Measurements from ENCODE around the gene IGLL1. TPM values are rescaled to one million over a fixed set of nuclear protein-coding genes. Genes with fewer than 3 reads are reported as not detected.

IGLL1 gene
- total RNA-seq, 5 donors from 2014 or later (not counting 1 experiment from before 2014, with no cell fraction given) = 0.30 to 0.64 TPM; not detected in 3

DNA sequence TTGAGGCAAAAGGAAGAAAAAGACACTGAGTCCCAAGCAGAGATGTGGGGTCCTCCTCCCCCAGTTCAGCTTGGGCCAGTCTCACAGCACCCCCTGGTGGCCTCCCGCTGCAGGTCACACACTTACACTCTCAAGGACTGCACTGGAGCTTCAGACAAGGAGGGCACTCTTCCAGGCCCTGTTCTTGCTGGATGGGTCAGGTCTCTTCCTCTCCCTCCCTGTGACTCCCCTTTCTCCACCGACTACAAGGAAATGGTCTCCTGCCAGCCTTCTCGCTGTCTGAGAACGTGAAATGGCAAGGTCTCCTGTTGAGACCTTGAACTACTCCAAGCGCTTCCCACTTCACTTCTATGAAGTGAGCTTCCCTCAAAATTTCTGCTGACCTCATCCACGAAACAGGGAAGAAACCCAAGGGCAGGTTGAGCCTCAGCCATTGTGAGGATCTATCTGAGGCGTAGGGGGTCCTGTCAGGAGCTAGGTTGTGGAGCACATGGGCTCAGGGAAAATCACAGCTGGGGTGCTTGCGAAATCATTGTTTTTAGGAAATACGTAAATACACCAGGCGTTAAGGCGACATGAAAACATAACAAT, 11.2 kb upstream of the IGLL1 start:
- ATAC-seq (replicated peaks in 1 of 4) (peak; percentile 50 to 61 (median 54)), DNase-seq (peak in 33 of 35 experiments; percentile 13 to 68 (median 44))
- POLR2A ChIA-PET = no interaction called here
- Histone ChIP-seq H3K4me3 (ENCODE audit: control insufficient read depth in 1 of 2, extremely low read depth in 1 of 2, low read length in 1 of 2) (no peak overlapping the region), H3K9me3 (no peaks in the 10 kb centered on the region), H3K27me3 (replicated peaks in 1 of 2; ENCODE audit: control insufficient read depth in 2 of 2, extremely low read depth in 1 of 2, insufficient read depth in 2 of 2, low read length in 1 of 2) (peaks cover 0 to 14% of the 10 kb centered on the region in 2 experiments), H3K27ac (ENCODE audit: low read length) (no peak overlapping the region), H3K4me1 (ENCODE audit: control insufficient read depth in 1 of 2, extremely low read depth in 1 of 2, insufficient read depth in 2 of 2, low read length in 2 of 2) (no peaks in the 10 kb centered on the region), H3K36me3 (ENCODE audit: control insufficient read depth in 2 of 2, extremely low read depth in 1 of 2, insufficient read depth in 1 of 2, low read length in 1 of 2) (no peaks in the 10 kb centered on the region)
- peaks cover 0 to 12% of the 10 kb centered on the region in 2 donors for H3K27me3 Mint-ChIP-seq
- no peak overlapping the region for H3K4me3 Mint-ChIP-seq
- peaks cover 0 to 4% (median 0%) of the 10 kb centered on the region in 3 donors for H3K9me3 Mint-ChIP-seq
- WGBS (ENCODE audit: insufficient coverage) = 47% methylated on average over 6 of the region's 11 CpGs
- CTCF ChIA-PET = no interaction called here
- H3K36me3 Mint-ChIP-seq = no peaks in the 10 kb centered on the region
- no peak overlapping the region for H3K27ac Mint-ChIP-seq
- no peaks in the 10 kb centered on the region for H3K4me1 Mint-ChIP-seq

DNA sequence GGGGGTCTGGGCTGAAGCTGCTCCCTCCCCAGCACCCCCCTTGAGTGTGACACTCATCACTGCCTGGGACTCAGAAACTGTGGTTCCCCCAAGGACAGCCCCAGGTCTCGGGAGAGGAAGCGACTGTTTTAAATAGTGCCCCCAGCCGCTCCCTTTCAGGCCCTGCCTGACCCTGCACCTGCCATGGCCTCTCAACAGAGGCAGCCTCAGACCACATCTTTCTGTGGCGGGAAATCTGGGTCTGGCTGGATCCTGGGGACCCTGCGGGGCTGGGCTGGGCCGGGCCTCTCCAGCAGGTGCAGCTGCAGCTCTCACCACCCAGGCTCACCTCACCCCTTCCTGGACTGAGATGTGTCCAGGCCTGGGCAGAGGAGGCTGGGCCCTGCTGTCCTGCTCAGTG, 3.7 kb upstream of the IGLL1 start:
- Mint-ChIP-seq H3K27ac (no peak overlapping the region), H3K4me1 (peaks cover 0 to 4% (median 0%) of the 10 kb centered on the region in 3 donors), H3K9me3 (no peaks in the 10 kb centered on the region), H3K36me3 (no peaks in the 10 kb centered on the region), H3K27me3 (peaks cover 15 to 38% of the 10 kb centered on the region in 2 donors), H3K4me3 (no peak overlapping the region)
- Histone ChIP-seq H3K27me3 (replicated peaks in 1 of 2; ENCODE audit: control insufficient read depth in 2 of 2, extremely low read depth in 1 of 2, insufficient read depth in 2 of 2, low read length in 1 of 2) (peaks cover 0 to 28% of the 10 kb centered on the region in 2 experiments), H3K9me3 (no peaks in the 10 kb centered on the region), H3K4me3 (ENCODE audit: control insufficient read depth in 1 of 2, extremely low read depth in 1 of 2, low read length in 1 of 2) (no peak overlapping the region), H3K27ac (ENCODE audit: low read length) (no peak overlapping the region), H3K4me1 (ENCODE audit: control insufficient read depth in 1 of 2, extremely low read depth in 1 of 2, insufficient read depth in 2 of 2, low read length in 2 of 2) (no peaks in the 10 kb centered on the region), H3K36me3 (ENCODE audit: control insufficient read depth in 2 of 2, extremely low read depth in 1 of 2, insufficient read depth in 1 of 2, low read length in 1 of 2) (no peaks in the 10 kb centered on the region)
- ChIA-PET POLR2A (no interaction called here), CTCF (no interaction called here)
- ATAC-seq (replicated peaks in 1 of 4) (no peak), DNase-seq (no peak)
- 35% methylated on average over 6 of the region's 6 CpGs for WGBS (ENCODE audit: insufficient coverage)

DNA sequence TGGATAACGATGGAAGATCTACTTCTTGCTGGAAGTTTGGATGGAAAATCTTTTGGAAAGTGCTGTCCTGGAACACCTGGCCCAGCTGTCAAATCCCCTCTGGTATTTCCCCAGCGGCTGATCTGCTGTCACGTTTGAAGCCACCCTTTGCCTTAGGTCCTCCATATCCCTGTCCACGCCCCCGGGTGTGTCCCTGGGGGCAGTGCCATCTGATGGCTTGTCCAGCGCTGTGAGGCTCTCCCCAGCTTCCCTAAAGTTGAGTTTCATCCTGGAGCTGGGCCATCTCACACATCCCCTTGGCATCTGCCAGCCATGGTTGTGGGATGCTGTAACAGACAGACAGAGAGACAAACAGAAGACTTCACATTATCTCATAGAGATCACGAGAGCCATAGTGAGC, 3.1 kb upstream of the IGLL1 start:
- H3K27me3 ChIP-seq (replicated peaks in 1 of 2; ENCODE audit: control insufficient read depth in 2 of 2, extremely low read depth in 1 of 2, insufficient read depth in 2 of 2, low read length in 1 of 2) = peaks cover 0 to 35% of the 10 kb centered on the region in 2 experiments
- peaks cover 0 to 4% (median 0%) of the 10 kb centered on the region in 3 donors for H3K4me1 Mint-ChIP-seq
- H3K27me3 Mint-ChIP-seq = peaks cover 15 to 41% of the 10 kb centered on the region in 2 donors
- H3K4me3 ChIP-seq (ENCODE audit: control insufficient read depth in 1 of 2, extremely low read depth in 1 of 2, low read length in 1 of 2) = no peak overlapping the region
- no peaks in the 10 kb centered on the region for H3K36me3 Mint-ChIP-seq
- ChIA-PET POLR2A (no interaction called here), CTCF (no interaction called here)
- no peaks in the 10 kb centered on the region for H3K36me3 ChIP-seq (ENCODE audit: control insufficient read depth in 2 of 2, extremely low read depth in 1 of 2, insufficient read depth in 1 of 2, low read length in 1 of 2)
- H3K4me3 Mint-ChIP-seq = no peak overlapping the region
- WGBS (ENCODE audit: insufficient coverage) = 74% methylated on average over 5 of the region's 7 CpGs
- ATAC-seq (replicated peaks in 1 of 4) = no peak
- no peak overlapping the region for H3K27ac ChIP-seq (ENCODE audit: low read length)
- no peaks in the 10 kb centered on the region for H3K9me3 Mint-ChIP-seq
- DNase-seq = no peak
- H3K9me3 ChIP-seq = no peaks in the 10 kb centered on the region
- H3K27ac Mint-ChIP-seq = no peak overlapping the region
- no peaks in the 10 kb centered on the region for H3K4me1 ChIP-seq (ENCODE audit: control insufficient read depth in 1 of 2, extremely low read depth in 1 of 2, insufficient read depth in 2 of 2, low read length in 2 of 2)

DNA sequence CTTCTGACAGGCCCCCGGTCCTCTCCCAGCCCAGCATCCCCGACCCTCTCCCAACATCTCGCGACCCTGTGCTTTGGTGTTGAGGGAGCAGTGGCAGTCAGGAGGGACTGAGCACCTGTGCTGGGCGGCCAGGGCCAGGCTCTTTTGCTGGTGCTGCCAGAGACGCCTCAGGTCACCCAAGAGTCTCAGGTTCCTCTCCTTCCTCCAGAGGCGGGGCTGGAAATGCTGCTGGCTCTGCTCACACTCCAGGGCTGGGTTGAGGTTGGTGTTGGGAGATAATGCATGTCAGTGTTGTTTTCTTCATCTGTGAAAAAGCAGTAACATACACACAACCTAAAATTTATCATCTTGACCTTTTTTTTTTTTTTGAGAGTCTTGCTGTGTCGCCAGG, 1.2 kb upstream of the IGLL1 start:
- ChIA-PET POLR2A (no interaction called here), CTCF (no interaction called here)
- peaks cover 0 to 44% of the 10 kb centered on the region in 2 experiments for H3K27me3 ChIP-seq (replicated peaks in 1 of 2; ENCODE audit: control insufficient read depth in 2 of 2, extremely low read depth in 1 of 2, insufficient read depth in 2 of 2, low read length in 1 of 2)
- H3K4me1 Mint-ChIP-seq = peaks cover 0 to 4% (median 0%) of the 10 kb centered on the region in 3 donors
- no peaks in the 10 kb centered on the region for H3K4me1 ChIP-seq (ENCODE audit: control insufficient read depth in 1 of 2, extremely low read depth in 1 of 2, insufficient read depth in 2 of 2, low read length in 2 of 2)
- H3K36me3 Mint-ChIP-seq = no peaks in the 10 kb centered on the region
- no peaks in the 10 kb centered on the region for H3K36me3 ChIP-seq (ENCODE audit: control insufficient read depth in 2 of 2, extremely low read depth in 1 of 2, insufficient read depth in 1 of 2, low read length in 1 of 2)
- no peak overlapping the region for H3K4me3 Mint-ChIP-seq
- no peak overlapping the region for H3K4me3 ChIP-seq (ENCODE audit: control insufficient read depth in 1 of 2, extremely low read depth in 1 of 2, low read length in 1 of 2)
- H3K27ac Mint-ChIP-seq = no peak overlapping the region
- DNase-seq (no peak), ATAC-seq (replicated peaks in 1 of 4) (no peak)
- no peaks in the 10 kb centered on the region for H3K9me3 Mint-ChIP-seq
- 54% methylated on average over 2 of the region's 8 CpGs for WGBS (ENCODE audit: insufficient coverage)
- no peaks in the 10 kb centered on the region for H3K9me3 ChIP-seq
- peaks cover 15 to 48% of the 10 kb centered on the region in 2 donors for H3K27me3 Mint-ChIP-seq
- H3K27ac ChIP-seq (ENCODE audit: low read length) = no peak overlapping the region

DNA sequence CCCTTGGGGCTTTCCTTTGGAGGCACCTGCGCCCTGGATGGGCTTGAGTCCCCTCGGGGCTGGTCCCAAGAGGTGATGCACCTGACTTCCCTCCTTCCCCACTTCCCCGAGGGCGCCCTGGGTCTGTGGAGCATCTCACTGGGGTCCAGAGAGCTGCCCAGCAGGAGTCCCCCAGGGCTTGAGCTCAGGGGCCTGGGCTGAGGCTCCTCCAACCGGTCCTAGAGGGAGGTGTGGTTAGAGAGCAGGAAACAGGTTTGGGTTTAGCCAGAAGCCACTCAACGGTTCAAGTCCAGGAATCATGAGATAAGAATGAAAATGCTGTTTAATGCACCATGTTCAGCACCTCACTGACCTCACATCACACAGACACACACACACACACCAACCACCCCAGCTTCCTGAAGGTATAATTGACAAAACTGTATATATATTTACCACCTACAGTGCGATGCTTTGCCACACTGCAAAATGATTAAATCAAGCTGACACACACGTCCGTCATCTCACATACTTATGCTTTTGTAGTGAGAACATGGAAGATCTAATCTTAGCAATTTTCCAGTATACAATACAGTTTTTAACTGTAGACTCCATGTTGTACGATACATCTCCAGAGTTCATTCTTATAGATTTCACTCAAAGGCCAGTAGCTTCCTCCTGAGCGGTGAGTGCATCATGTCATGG, 628 bp upstream of the IGLL1 start:
- Histone ChIP-seq H3K9me3 (no peaks in the 10 kb centered on the region), H3K27ac (ENCODE audit: low read length) (no peak overlapping the region), H3K27me3 (replicated peaks in 1 of 2; ENCODE audit: control insufficient read depth in 2 of 2, extremely low read depth in 1 of 2, insufficient read depth in 2 of 2, low read length in 1 of 2) (peaks cover 0 to 46% of the 10 kb centered on the region in 2 experiments), H3K4me3 (ENCODE audit: control insufficient read depth in 1 of 2, extremely low read depth in 1 of 2, low read length in 1 of 2) (no peak overlapping the region), H3K36me3 (ENCODE audit: control insufficient read depth in 2 of 2, extremely low read depth in 1 of 2, insufficient read depth in 1 of 2, low read length in 1 of 2) (no peaks in the 10 kb centered on the region), H3K4me1 (ENCODE audit: control insufficient read depth in 1 of 2, extremely low read depth in 1 of 2, insufficient read depth in 2 of 2, low read length in 2 of 2) (no peaks in the 10 kb centered on the region)
- POLR2A ChIA-PET = no interaction called here
- Mint-ChIP-seq H3K36me3 (no peaks in the 10 kb centered on the region), H3K27ac (no peak overlapping the region), H3K4me1 (peaks cover 0 to 4% (median 0%) of the 10 kb centered on the region in 3 donors), H3K27me3 (peaks cover 19 to 50% of the 10 kb centered on the region in 2 donors), H3K4me3 (no peak overlapping the region), H3K9me3 (no peaks in the 10 kb centered on the region)
- WGBS (ENCODE audit: insufficient coverage) = no CpG with 5 or more reads among the region's 11 CpGs
- DNase-seq (no peak), ATAC-seq (replicated peaks in 1 of 4) (no peak)
- CTCF ChIA-PET = no interaction called here

DNA sequence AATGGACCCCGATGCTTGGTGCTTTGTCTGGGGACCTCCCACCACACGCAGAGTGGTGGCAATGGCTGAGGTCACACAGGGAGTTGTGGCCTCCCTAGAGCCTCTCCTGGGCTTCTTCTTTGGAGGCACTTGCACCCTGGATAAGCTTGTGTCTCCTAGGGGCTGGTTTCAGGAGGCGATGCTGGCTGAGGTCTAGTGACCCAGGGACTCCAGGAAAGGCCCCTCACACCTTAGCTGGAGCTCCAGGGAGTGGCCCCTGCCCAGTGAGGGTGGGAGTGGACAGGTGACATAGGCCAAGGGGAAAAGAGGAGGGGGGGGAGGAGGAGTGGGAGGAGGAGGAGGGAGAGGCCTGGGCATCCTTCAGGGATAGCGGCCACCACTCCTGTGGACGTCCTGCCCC, 810 bp downstream of the IGLL1 start:
- Histone ChIP-seq H3K9me3 (no peaks in the 10 kb centered on the region), H3K27ac (ENCODE audit: low read length) (no peak overlapping the region), H3K4me3 (ENCODE audit: control insufficient read depth in 1 of 2, extremely low read depth in 1 of 2, low read length in 1 of 2) (no peak overlapping the region), H3K36me3 (ENCODE audit: control insufficient read depth in 2 of 2, extremely low read depth in 1 of 2, insufficient read depth in 1 of 2, low read length in 1 of 2) (no peaks in the 10 kb centered on the region), H3K27me3 (replicated peaks in 1 of 2; ENCODE audit: control insufficient read depth in 2 of 2, extremely low read depth in 1 of 2, insufficient read depth in 2 of 2, low read length in 1 of 2) (peaks cover 0 to 54% of the 10 kb centered on the region in 2 experiments), H3K4me1 (ENCODE audit: control insufficient read depth in 1 of 2, extremely low read depth in 1 of 2, insufficient read depth in 2 of 2, low read length in 2 of 2) (no peaks in the 10 kb centered on the region)
- Mint-ChIP-seq H3K27ac (no peak overlapping the region), H3K9me3 (no peaks in the 10 kb centered on the region), H3K36me3 (no peaks in the 10 kb centered on the region), H3K27me3 (peaks cover 19 to 46% of the 10 kb centered on the region in 2 donors), H3K4me3 (no peak overlapping the region), H3K4me1 (peaks cover 0 to 4% (median 0%) of the 10 kb centered on the region in 3 donors)
- DNase-seq = no peak
- 79% methylated on average over 3 of the region's 5 CpGs for WGBS (ENCODE audit: insufficient coverage)
- CTCF ChIA-PET = no interaction called here
- no peak for ATAC-seq (replicated peaks in 1 of 4)
- POLR2A ChIA-PET = no interaction called here
